PC-9 (cell line): ENCODE data around the gene HACE1. TPM values are rescaled to one million over a fixed set of nuclear protein-coding genes. Genes with fewer than 3 reads are reported as not detected.

Experiments
- BruUV-seq: library from RNA; stranded (reverse); fragments of 400-500 nt; replicated peaks from 2 replicates; lab custom pipeline; 2021; lab: Mats Ljungman, UMichigan
- CTCF ChIA-PET: fragments of 300-600 bp; sonication (Branson Sonifier 250); formaldehyde crosslinking; loops from one replicate; lab custom pipeline; 2022; ENCODE audit warnings: antibody characterized with exemption; lab: Charles Lee
- POLR2A ChIA-PET: fragments of 300-600 bp; sonication (Branson Sonifier 250); formaldehyde crosslinking; loops from one replicate; lab custom pipeline; 2022; ENCODE audit warnings: antibody characterized with exemption; ENCODE audit not compliant: unreplicated experiment; lab: Charles Lee
- DNase-seq, 2 experiments: peaks; one replicate each; pipeline versions ENCODE4 v3.0.0 to v3.0.0-alpha.2; 2015 to 2022; ENCODE audit warnings: mixed read lengths in 1 of 2
- H2AFZ ChIP-seq: fragments of 200-600 bp; sonication (generic); 2 replicates; pipeline ENCODE4 v1.8.1; 2017; ENCODE audit warnings: antibody characterized with exemption
- H3F3A ChIP-seq: fragments of 200-600 bp; sonication (generic); 2 replicates; pipeline ENCODE4 v1.8.1; 2017; ENCODE audit warnings: antibody characterized with exemption, mild to moderate bottlenecking, low read depth; ENCODE audit not compliant: insufficient read depth
- H3K27ac ChIP-seq: fragments of 200-600 bp; sonication (generic); 2 replicates; pipeline ENCODE4 v1.6.1; 2016; ENCODE audit warnings: mixed run types
- H3K27me3 ChIP-seq: fragments of 200-600 bp; sonication (generic); 2 replicates; pipeline ENCODE4 v1.6.1; 2016; ENCODE audit warnings: low read depth, mixed run types; ENCODE audit not compliant: insufficient read depth
- H3K36me3 ChIP-seq: fragments of 200-600 bp; sonication (generic); 2 replicates; pipeline ENCODE4 v1.6.1; 2016; ENCODE audit warnings: low read depth, mixed run types
- H3K4me1 ChIP-seq: fragments of 200-600 bp; sonication (generic); replicated peaks from 2 replicates; pipeline ENCODE4 v1.6.1; 2016; ENCODE audit warnings: mixed run types; ENCODE audit not compliant: insufficient read depth
- H3K4me2 ChIP-seq: fragments of 200-600 bp; sonication (generic); 2 replicates; pipeline ENCODE4 v1.6.1; 2017; ENCODE audit warnings: mixed run types
- H3K4me3 ChIP-seq: fragments of 200-600 bp; sonication (generic); 2 replicates; pipeline ENCODE4 v1.6.1; 2016; ENCODE audit warnings: mixed run types
- H3K79me2 ChIP-seq: fragments of 200-600 bp; sonication (generic); 2 replicates; pipeline ENCODE4 v1.6.1; 2017; ENCODE audit warnings: low read depth, mixed run types
- H3K9me2 ChIP-seq: fragments of 200-600 bp; sonication (generic); 2 replicates; pipeline ENCODE4 v1.8.1; 2017; ENCODE audit warnings: mild to moderate bottlenecking; ENCODE audit not compliant: insufficient read depth
- H3K9me3 ChIP-seq: fragments of 200-600 bp; sonication (generic); 2 replicates; pipeline ENCODE4 v1.8.1; 2016; ENCODE audit warnings: low read depth; ENCODE audit not compliant: insufficient read depth
- H4K20me1 ChIP-seq: fragments of 200-600 bp; sonication (generic); 2 replicates; pipeline ENCODE4 v1.8.1; 2017; ENCODE audit not compliant: insufficient read depth
- CTCF ChIP-seq: fragments of 200-600 bp; sonication (generic); conservative IDR thresholded peaks from 2 replicates; pipeline ENCODE4 v1.6.1; 2017; ENCODE audit warnings: mixed run types, antibody characterized with exemption, mild to moderate bottlenecking, moderate library complexity
- EZH2 ChIP-seq: fragments of 200-600 bp; sonication (generic); IDR thresholded peaks from 2 replicates; pipeline ENCODE4 v1.8.0; 2017; ENCODE audit warnings: antibody characterized with exemption, low read depth
- intact Hi-C: fragments of 100-400 bp; cut with micrococcal nuclease; formaldehyde crosslinking; loops from one replicate; pipeline ENCODE4 v1.10.0; 2022; ENCODE audit not compliant: unreplicated experiment
- total RNA-seq: library from RNA; stranded (reverse); gene quantifications from 2 replicates; pipeline ENCODE4 v1.2.3, GENCODE V29; 2021

HACE1 gene
- total RNA-seq, 1 experiment from 2014 or later, result 12.4 TPM

GRCh38 chr6:104888066-104888465, 28.3 kb upstream of the HACE1 start:
- no peaks in the 10 kb centered on the region for H3K79me2 ChIP-seq
- H3K4me3 ChIP-seq, result no peak overlapping the region
- no peaks in the 10 kb centered on the region for H3K9me3 ChIP-seq
- ChIA-PET CTCF (no interaction called here), POLR2A (no interaction called here)
- no peak for DNase-seq
- TF ChIP-seq CTCF (no peak), EZH2 (no peak)
- H3K27me3 ChIP-seq, result no peaks in the 10 kb centered on the region
- no peaks in the 10 kb centered on the region for H3K36me3 ChIP-seq
- H3K27ac ChIP-seq, result no peak overlapping the region
- no peaks in the 10 kb centered on the region for H4K20me1 ChIP-seq
- H3K9me2 ChIP-seq, result no peaks in the 10 kb centered on the region
- H2AFZ ChIP-seq, result no peak overlapping the region
- no peaks in the 10 kb centered on the region for H3F3A ChIP-seq
- no TSS peak for BruUV-seq
- no peaks in the 10 kb centered on the region for H3K4me1 ChIP-seq
- H3K4me2 ChIP-seq, result no peak overlapping the region
- intact Hi-C loops, result no loop called here

- Histone ChIP-seq H3K36me3 (no peaks in the 10 kb centered on the region), H3K9me2 (no peaks in the 10 kb centered on the region), H3K4me3 (no peak overlapping the region), H3K27ac (no peak overlapping the region), H3F3A (no peaks in the 10 kb centered on the region), H3K4me1 (no peaks in the 10 kb centered on the region), H4K20me1 (no peaks in the 10 kb centered on the region), H3K27me3 (no peaks in the 10 kb centered on the region), H2AFZ (no peak overlapping the region), H3K9me3 (no peaks in the 10 kb centered on the region), H3K4me2 (no peak overlapping the region), H3K79me2 (no peaks in the 10 kb centered on the region)
- no TSS peak for BruUV-seq
- ChIA-PET POLR2A (no interaction called here), CTCF (no interaction called here)
- peak in 1 of 2 experiments; percentile 5 for DNase-seq
- TF ChIP-seq CTCF, result no peak
- no peak for TF ChIP-seq EZH2
- intact Hi-C loops, result no loop called here
These were observed 27.6 kb upstream of the HACE1 start for GRCh38 chr6:104887350-104887749.

- DNase-seq, result no peak
- Histone ChIP-seq H3K36me3 (no peaks in the 10 kb centered on the region), H3K27ac (no peak overlapping the region), H3K9me2 (no peaks in the 10 kb centered on the region), H2AFZ (no peak overlapping the region), H3K9me3 (no peaks in the 10 kb centered on the region), H3F3A (no peaks in the 10 kb centered on the region), H4K20me1 (no peaks in the 10 kb centered on the region), H3K4me1 (no peaks in the 10 kb centered on the region), H3K4me2 (no peak overlapping the region), H3K79me2 (no peaks in the 10 kb centered on the region), H3K27me3 (no peaks in the 10 kb centered on the region), H3K4me3 (no peak overlapping the region)
- no TSS peak for BruUV-seq
- POLR2A ChIA-PET, result no interaction called here
- intact Hi-C loops, result no loop called here
- CTCF ChIA-PET, result no interaction called here
- TF ChIP-seq EZH2 (no peak), CTCF (no peak)
These were observed 25.9 kb upstream of the HACE1 start for GRCh38 chr6:104885518-104886043.
